Tibial nerve (tissue), 4 donors: ENCODE results near the gene CCDC149.

ENCODE experiments used
- EP300 ChIP-seq, 2 donors: sonication (generic); formaldehyde crosslinking; IDR thresholded peaks; one replicate each; pipeline ENCODE4 v1.6.1; 2017; ENCODE audit warnings: antibody characterized with exemption in 2 of 2, mild to moderate bottlenecking in 1 of 2
- POLR2A ChIP-seq, 2 donors: fragments of 450-650 bp; IDR thresholded peaks; one replicate each; pipeline ENCODE4 v1.6.1; 2017; ENCODE audit warnings: antibody characterized with exemption in 2 of 2, mild to moderate bottlenecking in 2 of 2, moderate library complexity in 2 of 2
- TF ChIP-seq, protein P1 (sequence below), 5 experiments: fragments of 200-600 bp in 3 of 5; fragments of 450-650 bp in 2 of 5; sonication (generic) in 3 of 5; IDR thresholded peaks; one replicate each; pipeline ENCODE4 v1.5.1; 2016 to 2019; ENCODE audit warnings: antibody characterized with exemption in 5 of 5, mild to moderate bottlenecking in 3 of 5, moderate library complexity in 2 of 5

GRCh38 chr4:24791043-24791442 lies 121.8 kb downstream of the CCDC149 start:
- TF ChIP-seq, protein P1, sequence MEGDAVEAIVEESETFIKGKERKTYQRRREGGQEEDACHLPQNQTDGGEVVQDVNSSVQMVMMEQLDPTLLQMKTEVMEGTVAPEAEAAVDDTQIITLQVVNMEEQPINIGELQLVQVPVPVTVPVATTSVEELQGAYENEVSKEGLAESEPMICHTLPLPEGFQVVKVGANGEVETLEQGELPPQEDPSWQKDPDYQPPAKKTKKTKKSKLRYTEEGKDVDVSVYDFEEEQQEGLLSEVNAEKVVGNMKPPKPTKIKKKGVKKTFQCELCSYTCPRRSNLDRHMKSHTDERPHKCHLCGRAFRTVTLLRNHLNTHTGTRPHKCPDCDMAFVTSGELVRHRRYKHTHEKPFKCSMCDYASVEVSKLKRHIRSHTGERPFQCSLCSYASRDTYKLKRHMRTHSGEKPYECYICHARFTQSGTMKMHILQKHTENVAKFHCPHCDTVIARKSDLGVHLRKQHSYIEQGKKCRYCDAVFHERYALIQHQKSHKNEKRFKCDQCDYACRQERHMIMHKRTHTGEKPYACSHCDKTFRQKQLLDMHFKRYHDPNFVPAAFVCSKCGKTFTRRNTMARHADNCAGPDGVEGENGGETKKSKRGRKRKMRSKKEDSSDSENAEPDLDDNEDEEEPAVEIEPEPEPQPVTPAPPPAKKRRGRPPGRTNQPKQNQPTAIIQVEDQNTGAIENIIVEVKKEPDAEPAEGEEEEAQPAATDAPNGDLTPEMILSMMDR (IDR thresholded peaks at IDR 0.05), result no peak
- no peak for TF ChIP-seq EP300 (IDR thresholded peaks at IDR 0.05)
- TF ChIP-seq POLR2A (IDR thresholded peaks at IDR 0.05), result no peak
